GM23338 (cell line): Measurements from ENCODE around the gene EIF4E. TPM values are rescaled to one million over a fixed set of nuclear protein-coding genes. Genes with fewer than 3 reads are reported as not detected.
"Not testable (repeated sequence)": the region's sequence is repeated elsewhere in the genome, so short reads cannot be mapped to it uniquely, and the experiment has no call there.

ENCODE experiments used
- ATAC-seq: fragments of 200-7000 bp; cut with Tn5 transposase; 3 replicates; pipeline ENCODE4 v1.9.1; 2020
- DNase-seq: peaks from one replicate; pipeline ENCODE4 v3.0.0-alpha.2; 2015; ENCODE audit warnings: low spot score
- H2AFZ ChIP-seq: fragments of 200-600 bp; sonication (generic); 2 replicates; pipeline ENCODE4 v1.8.0; 2016; ENCODE audit warnings: antibody characterized with exemption, mild to moderate bottlenecking, moderate library complexity
- H3F3A ChIP-seq: fragments of 200-600 bp; sonication (generic); replicated peaks from 2 replicates; pipeline ENCODE4 v1.8.0; 2017; ENCODE audit warnings: antibody characterized with exemption, mixed run types, low read depth
- H3K27ac ChIP-seq: fragments of 200-600 bp; sonication (generic); 2 replicates; pipeline ENCODE4 v1.6.1; 2016; ENCODE audit warnings: low read depth
- H3K27me3 ChIP-seq: fragments of 200-600 bp; sonication (generic); 2 replicates; pipeline ENCODE4 v1.8.0; 2016; ENCODE audit warnings: mild to moderate bottlenecking, mixed run types, moderate library complexity; ENCODE audit not compliant: insufficient read depth
- H3K36me3 ChIP-seq: fragments of 200-600 bp; sonication (generic); 2 replicates; pipeline ENCODE4 v1.8.0; 2016; ENCODE audit warnings: mild to moderate bottlenecking; ENCODE audit not compliant: insufficient read depth
- H3K4me1 ChIP-seq: fragments of 200-600 bp; sonication (generic); 2 replicates; pipeline ENCODE4 v1.8.0; 2016; ENCODE audit warnings: mild to moderate bottlenecking, moderate library complexity; ENCODE audit not compliant: insufficient read depth
- H3K4me2 ChIP-seq: fragments of 200-600 bp; sonication (generic); 2 replicates; pipeline ENCODE4 v1.7.1; 2017; ENCODE audit warnings: mixed run types
- H3K4me3 ChIP-seq: fragments of 200-600 bp; sonication (generic); 2 replicates; pipeline ENCODE4 v1.6.1; 2016; ENCODE audit warnings: mixed run types
- H3K79me2 ChIP-seq: fragments of 200-600 bp; sonication (generic); replicated peaks from 2 replicates; pipeline ENCODE4 v1.8.0; 2017; ENCODE audit warnings: mild to moderate bottlenecking; ENCODE audit not compliant: insufficient read depth
- H3K9me2 ChIP-seq: fragments of 200-600 bp; sonication (generic); 2 replicates; pipeline ENCODE4 v1.8.0; 2017; ENCODE audit not compliant: insufficient read depth
- H4K20me1 ChIP-seq: fragments of 200-600 bp; sonication (generic); replicated peaks from 2 replicates; pipeline ENCODE4 v1.8.0; 2017; ENCODE audit warnings: mild to moderate bottlenecking; ENCODE audit not compliant: insufficient read depth
- H3K27ac Mint-ChIP-seq: 2 replicates; pipeline ENCODE4 v1.8.0; 2020; ENCODE audit warnings: inconsistent platforms, mild to moderate bottlenecking, moderate library complexity, mixed read lengths
- H3K27me3 Mint-ChIP-seq: 3 replicates; pipeline ENCODE4 v1.8.0; 2022; ENCODE audit warnings: low read depth, mild to moderate bottlenecking, moderate library complexity, mixed read lengths, inconsistent platforms; ENCODE audit not compliant: insufficient read depth, poor library complexity
- H3K36me3 Mint-ChIP-seq: 3 replicates; pipeline ENCODE4 v1.8.0; 2021; ENCODE audit warnings: low read depth, mild to moderate bottlenecking, inconsistent platforms, moderate library complexity, mixed read lengths
- H3K4me1 Mint-ChIP-seq: 3 replicates; pipeline ENCODE4 v1.8.0; 2020; ENCODE audit warnings: mild to moderate bottlenecking, inconsistent platforms, mixed read lengths
- H3K4me3 Mint-ChIP-seq: 3 replicates; pipeline ENCODE4 v1.8.0; 2021; ENCODE audit warnings: moderate library complexity, mild to moderate bottlenecking, inconsistent platforms, mixed read lengths
- H3K9me3 Mint-ChIP-seq: 3 replicates; pipeline ENCODE4 v1.8.0; 2020; ENCODE audit warnings: moderate library complexity, mild to moderate bottlenecking, inconsistent platforms, mixed read lengths
- JUNB ChIP-seq: IDR thresholded peaks from one replicate; pipeline ENCODE4 v1.6.1; 2016; ENCODE audit warnings: antibody characterized with exemption; ENCODE audit not compliant: unreplicated experiment
- STAT1 ChIP-seq: IDR thresholded peaks from one replicate; pipeline ENCODE4 v1.6.1; 2016; ENCODE audit warnings: antibody characterized with exemption; ENCODE audit not compliant: unreplicated experiment
- ZNF114 ChIP-seq: fragments of 250-450 bp; sonication (Bioruptor Pico); IDR thresholded peaks from 2 replicates; pipeline ENCODE4 v1.5.0; 2020; ENCODE audit warnings: mild to moderate bottlenecking, moderate library complexity
- polyA plus RNA-seq: library from polyadenylated mRNA; unstranded; fragments of >200 nt; fragmentation: Nextera tagmentation; extraction: Ambion mirVana; gene quantifications from 2 replicates; pipeline ENCODE4 v1.2.1, GENCODE V29; 2016
- total RNA-seq: library from RNA; depleted of rRNA; stranded (reverse); fragments of >200 nt; shearing (Covaris generic); gene quantifications from 2 replicates; pipeline ENCODE4 v1.2.3, GENCODE V29; 2014
- TF ChIP-seq, protein P1 (sequence below): IDR thresholded peaks from one replicate; pipeline ENCODE4 v1.6.1; 2018; ENCODE audit warnings: antibody characterized with exemption; ENCODE audit not compliant: unreplicated experiment

EIF4E gene
- total and polyA plus RNA-seq, 2 experiments from 2014 or later = 113 to 351 TPM

DNA sequence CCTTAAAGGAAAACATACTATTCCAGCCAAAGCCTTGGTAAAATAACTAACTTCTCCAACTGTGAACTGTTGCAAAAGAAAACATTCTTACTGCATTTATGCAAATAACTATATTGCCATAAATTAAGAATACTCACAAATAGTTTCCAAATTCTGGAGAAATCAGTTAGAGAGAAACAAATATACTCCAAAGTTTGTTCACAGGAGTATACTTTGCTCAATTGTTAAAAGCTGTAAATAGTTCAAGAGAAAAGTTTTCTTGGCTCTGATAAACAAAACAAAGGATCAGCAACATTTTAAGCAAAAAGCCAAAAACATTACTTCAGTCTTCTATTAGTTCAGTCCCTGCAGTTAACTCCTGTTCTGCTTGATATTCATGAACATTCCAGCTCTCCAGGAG is 83.0 kb downstream of the EIF4E start:
- no peak for TF ChIP-seq STAT1
- H3K4me2 ChIP-seq = no peak overlapping the region
- ATAC-seq (no peak), DNase-seq (no peak)
- no peak overlapping the region for H3K4me3 ChIP-seq
- H2AFZ ChIP-seq = no peak overlapping the region
- H3K27me3 ChIP-seq = no peaks in the 10 kb centered on the region
- no peaks in the 10 kb centered on the region for H4K20me1 ChIP-seq
- peaks cover 2% of the 10 kb centered on the region; the same call in 1 of the 2 replicates for H3K4me1 ChIP-seq
- H3K9me2 ChIP-seq = no peaks in the 10 kb centered on the region
- peaks cover 1% of the 10 kb centered on the region for H3K27me3 Mint-ChIP-seq
- H3K9me3 Mint-ChIP-seq = peaks cover 64% of the 10 kb centered on the region
- H3K79me2 ChIP-seq = no peaks in the 10 kb centered on the region
- peaks cover 43% of the 10 kb centered on the region for H3K36me3 Mint-ChIP-seq
- peaks cover 8% of the 10 kb centered on the region; the same call in 1 of the 2 replicates for H3K36me3 ChIP-seq
- no peak overlapping the region for H3K27ac Mint-ChIP-seq
- H3K27ac ChIP-seq = no peak overlapping the region
- no peaks in the 10 kb centered on the region for H3F3A ChIP-seq
- H3K4me1 Mint-ChIP-seq = peaks cover under 1% of the 10 kb centered on the region
- no peak overlapping the region for H3K4me3 Mint-ChIP-seq

DNA sequence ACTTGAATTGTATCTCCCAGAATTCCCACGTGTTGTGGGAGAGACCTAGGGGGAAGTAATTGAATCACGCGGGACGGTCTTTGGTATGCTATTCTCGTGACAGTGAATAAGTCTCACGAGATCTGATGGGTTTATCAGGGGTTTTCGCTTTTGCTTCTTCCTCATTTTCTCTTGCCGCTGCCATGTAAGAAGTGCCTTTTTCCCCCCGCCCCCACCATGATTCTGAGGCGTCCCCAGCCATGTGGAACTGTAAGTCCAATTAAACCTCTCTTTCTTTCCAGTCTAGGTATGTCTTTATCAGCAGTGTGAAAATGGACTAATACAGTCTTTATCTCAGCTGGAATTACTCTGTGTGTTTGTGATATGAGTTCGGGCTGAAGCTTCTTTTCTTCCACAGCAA is 86.0 kb downstream of the EIF4E start:
- not testable (repeated sequence) for H3K4me3 ChIP-seq, H3F3A ChIP-seq, H4K20me1 ChIP-seq, H3K4me1 ChIP-seq, H3K27me3 ChIP-seq, H3K9me2 ChIP-seq, DNase-seq, H3K27me3 Mint-ChIP-seq, H3K27ac ChIP-seq, H2AFZ ChIP-seq, H3K36me3 ChIP-seq, H3K4me1 Mint-ChIP-seq, H3K4me2 ChIP-seq, H3K79me2 ChIP-seq, H3K4me3 Mint-ChIP-seq, H3K27ac Mint-ChIP-seq, ATAC-seq
- H3K36me3 Mint-ChIP-seq = peaks cover 32% of the 10 kb centered on the region
- peaks cover 56% of the 10 kb centered on the region for H3K9me3 Mint-ChIP-seq

DNA sequence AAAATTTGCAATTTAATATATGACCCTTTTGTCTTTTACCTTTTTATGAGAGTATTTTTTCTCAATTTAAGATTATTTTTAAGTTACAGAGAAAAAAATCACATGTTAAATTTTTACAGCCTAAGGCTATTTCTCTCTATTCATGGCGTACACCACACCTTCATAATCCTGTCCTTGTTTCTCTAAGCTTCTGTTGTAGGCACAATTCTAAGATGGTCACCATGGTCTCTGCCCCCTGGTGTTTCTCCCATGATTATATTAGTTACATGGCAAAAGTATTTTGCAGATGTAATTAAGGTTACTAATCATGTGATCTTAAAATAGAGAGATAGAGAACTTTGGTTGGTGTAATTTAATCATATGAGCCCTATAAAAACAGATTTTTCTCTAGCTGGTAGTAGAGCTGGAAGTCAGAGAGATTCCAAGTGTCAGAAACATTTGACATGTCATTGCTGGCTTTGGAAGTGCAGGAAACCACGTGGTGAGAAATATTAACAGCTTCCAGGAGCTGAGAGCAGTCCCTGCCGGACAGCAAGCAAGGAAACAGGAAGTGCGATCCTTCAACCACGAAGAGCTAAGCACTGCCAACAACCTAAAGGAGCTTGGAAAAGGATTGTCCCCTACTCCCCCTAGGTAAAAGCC is 89.8 kb downstream of the EIF4E start:
- peaks cover 15% of the 10 kb centered on the region for H3K36me3 Mint-ChIP-seq
- H3K27me3 Mint-ChIP-seq = no peaks in the 10 kb centered on the region
- no peaks in the 10 kb centered on the region for H3K27me3 ChIP-seq
- DNase-seq (no peak), ATAC-seq (no peak)
- no peak overlapping the region for H3K4me2 ChIP-seq
- peak overlapping the region; percentile 49; the same call in 1 of the 2 replicates for H2AFZ ChIP-seq
- peaks cover 25% of the 10 kb centered on the region for H3K9me3 Mint-ChIP-seq
- H3K27ac ChIP-seq = no peak overlapping the region
- no peak overlapping the region for H3K4me3 ChIP-seq
- H3K79me2 ChIP-seq = no peaks in the 10 kb centered on the region
- H3K4me1 ChIP-seq = no peaks in the 10 kb centered on the region
- no peak overlapping the region for H3K27ac Mint-ChIP-seq
- H3K4me3 Mint-ChIP-seq = no peak overlapping the region
- H3K36me3 ChIP-seq = no peaks in the 10 kb centered on the region
- H4K20me1 ChIP-seq = no peaks in the 10 kb centered on the region
- no peaks in the 10 kb centered on the region for H3F3A ChIP-seq
- H3K4me1 Mint-ChIP-seq = no peaks in the 10 kb centered on the region; the same call in 1 of the 3 replicates
- TF ChIP-seq, protein P1, sequence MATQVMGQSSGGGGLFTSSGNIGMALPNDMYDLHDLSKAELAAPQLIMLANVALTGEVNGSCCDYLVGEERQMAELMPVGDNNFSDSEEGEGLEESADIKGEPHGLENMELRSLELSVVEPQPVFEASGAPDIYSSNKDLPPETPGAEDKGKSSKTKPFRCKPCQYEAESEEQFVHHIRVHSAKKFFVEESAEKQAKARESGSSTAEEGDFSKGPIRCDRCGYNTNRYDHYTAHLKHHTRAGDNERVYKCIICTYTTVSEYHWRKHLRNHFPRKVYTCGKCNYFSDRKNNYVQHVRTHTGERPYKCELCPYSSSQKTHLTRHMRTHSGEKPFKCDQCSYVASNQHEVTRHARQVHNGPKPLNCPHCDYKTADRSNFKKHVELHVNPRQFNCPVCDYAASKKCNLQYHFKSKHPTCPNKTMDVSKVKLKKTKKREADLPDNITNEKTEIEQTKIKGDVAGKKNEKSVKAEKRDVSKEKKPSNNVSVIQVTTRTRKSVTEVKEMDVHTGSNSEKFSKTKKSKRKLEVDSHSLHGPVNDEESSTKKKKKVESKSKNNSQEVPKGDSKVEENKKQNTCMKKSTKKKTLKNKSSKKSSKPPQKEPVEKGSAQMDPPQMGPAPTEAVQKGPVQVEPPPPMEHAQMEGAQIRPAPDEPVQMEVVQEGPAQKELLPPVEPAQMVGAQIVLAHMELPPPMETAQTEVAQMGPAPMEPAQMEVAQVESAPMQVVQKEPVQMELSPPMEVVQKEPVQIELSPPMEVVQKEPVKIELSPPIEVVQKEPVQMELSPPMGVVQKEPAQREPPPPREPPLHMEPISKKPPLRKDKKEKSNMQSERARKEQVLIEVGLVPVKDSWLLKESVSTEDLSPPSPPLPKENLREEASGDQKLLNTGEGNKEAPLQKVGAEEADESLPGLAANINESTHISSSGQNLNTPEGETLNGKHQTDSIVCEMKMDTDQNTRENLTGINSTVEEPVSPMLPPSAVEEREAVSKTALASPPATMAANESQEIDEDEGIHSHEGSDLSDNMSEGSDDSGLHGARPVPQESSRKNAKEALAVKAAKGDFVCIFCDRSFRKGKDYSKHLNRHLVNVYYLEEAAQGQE = no peak
- TF ChIP-seq JUNB (no peak), ZNF114 (CRISPR knock-in tag) (no peak)
- no peaks in the 10 kb centered on the region for H3K9me2 ChIP-seq
